AG10803 (cell line): ENCODE results near the gene COPB1.

Experiments
- DNase-seq: peaks from one replicate; pipeline ENCODE4 v3.0.0; 2010; ENCODE audit warnings: low read depth
- H3K4me3 ChIP-seq: 2 replicates; pipeline ENCODE4 v1.5.1; 2011; ENCODE audit warnings: mild to moderate bottlenecking, low read length, control low read depth
- CTCF ChIP-seq: conservative IDR thresholded peaks from 2 replicates; pipeline ENCODE4 v1.5.1; 2011; ENCODE audit warnings: mild to moderate bottlenecking, low read length, control low read depth, inconsistent platforms

COPB1 gene

GRCh38 chr11:14522801-14523200, 23.2 kb upstream of the COPB1 start:
- no peak overlapping the region for H3K4me3 ChIP-seq
- no peak for TF ChIP-seq CTCF
- no peak for DNase-seq

DNA sequence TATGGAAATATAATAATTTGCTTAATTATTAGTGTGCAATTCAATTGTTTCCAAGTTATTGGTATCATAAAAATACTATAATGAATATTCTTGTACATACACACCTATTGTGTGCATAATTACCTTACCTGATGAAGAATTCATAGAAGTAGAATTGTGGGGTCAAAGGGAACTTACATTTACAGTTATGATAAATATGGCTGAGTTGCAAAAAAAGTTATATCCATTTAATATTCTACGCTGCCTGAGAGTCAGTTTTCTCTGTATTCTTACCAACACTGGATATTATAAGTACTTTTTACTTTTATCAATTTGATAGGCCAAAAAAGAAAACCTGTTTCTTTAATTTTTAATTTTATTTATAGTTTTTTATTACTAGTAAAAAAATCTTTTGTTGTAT, 22.6 kb upstream of the COPB1 start:
- TF ChIP-seq CTCF: no peak
- no peak for DNase-seq
- H3K4me3 ChIP-seq: no peak overlapping the region

DNA sequence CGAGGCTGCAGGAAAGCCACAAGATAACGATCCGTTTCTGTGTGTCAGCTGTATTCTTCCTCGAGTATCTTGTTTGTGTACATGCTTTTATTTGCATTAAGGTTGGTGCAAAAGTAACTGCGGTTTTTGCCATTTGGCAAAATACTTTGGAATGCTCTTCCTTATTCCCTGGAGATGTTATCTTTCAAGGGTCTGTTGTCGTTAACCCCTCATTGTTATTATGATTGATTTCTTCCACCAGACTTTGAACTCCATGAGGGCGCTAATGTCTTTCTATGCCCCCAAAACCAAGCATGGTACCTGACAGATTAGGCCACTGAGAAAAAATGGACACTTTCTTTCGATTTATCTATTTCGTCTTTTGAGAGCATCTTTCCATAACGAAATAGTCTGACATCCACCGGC, 21.1 kb upstream of the COPB1 start:
- TF ChIP-seq CTCF: no peak
- peak overlapping the region; percentile 90 for H3K4me3 ChIP-seq

GRCh38 chr11:14519917-14520746, 20.5 kb upstream of the COPB1 start, which contains the start of gene PSMA1:
PSMA1 (minus strand) TSS chr11:14520386; CDS start chr11:14520299, 87 bp downstream.
- H3K4me3 ChIP-seq: peak within 1 kb of the TSS; percentile 90
- peak; percentile 95 for DNase-seq
- peak; percentile 5; the same call in 1 of the 2 replicates for TF ChIP-seq CTCF

More for the DNA sequence above, 21.1 kb upstream of the COPB1 start:
- DNase-seq: no peak

DNA sequence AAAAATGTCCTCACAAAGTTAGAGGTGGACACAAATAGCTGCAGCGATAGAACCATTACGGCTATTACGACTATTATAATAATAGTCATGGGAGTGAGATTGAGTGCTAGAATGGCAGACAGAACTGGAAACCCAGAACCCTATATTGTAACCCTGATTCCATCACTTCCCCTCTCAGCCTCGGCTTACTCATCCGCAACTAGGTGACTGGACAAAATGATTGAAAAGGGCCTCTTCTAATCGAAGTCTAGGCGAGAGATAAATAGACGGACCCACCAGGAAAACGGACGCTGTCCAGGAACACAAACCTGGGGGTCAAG, 19.9 kb upstream of the COPB1 start:
- TF ChIP-seq CTCF: no peak
- DNase-seq: no peak

DNA sequence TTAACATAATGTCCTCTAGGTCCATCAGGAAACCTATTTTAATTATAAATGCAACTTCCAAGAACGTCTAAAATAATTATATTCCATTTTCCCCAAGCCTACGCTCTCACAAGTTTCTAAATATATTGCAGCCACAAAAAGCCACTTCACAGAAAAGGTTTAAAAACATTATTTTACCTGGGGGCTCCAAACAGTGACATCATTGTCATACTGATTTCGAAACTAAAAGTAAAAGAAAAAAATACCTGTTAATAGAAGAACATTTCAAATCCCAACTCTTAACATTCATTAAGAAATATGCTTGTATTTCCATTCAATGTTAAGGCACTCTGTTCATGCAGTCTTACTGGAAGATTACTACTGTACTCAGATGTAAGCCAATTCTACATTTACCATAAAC, 19.2 kb upstream of the COPB1 start:
- no peak for TF ChIP-seq CTCF
- DNase-seq: no peak
- H3K4me3 ChIP-seq: peak overlapping the region; percentile 90

More for the DNA sequence above, 19.9 kb upstream of the COPB1 start:
- H3K4me3 ChIP-seq: peak overlapping the region; percentile 90

GRCh38 chr11:14513800-14514199, 14.2 kb upstream of the COPB1 start:
- no peak for TF ChIP-seq CTCF
- DNase-seq: no peak

More at GRCh38 chr11:14513800-14514199, 14.2 kb upstream of the COPB1 start:
- H3K4me3 ChIP-seq: no peak overlapping the region
